ENCODE results near the gene TLR8. TPM values are rescaled to one million over a fixed set of nuclear protein-coding genes. Genes with fewer than 3 reads are reported as not detected.

TLR8 gene
- total RNA-seq, 1 donor from 2014 or later, result 0.25 TPM

DNA sequence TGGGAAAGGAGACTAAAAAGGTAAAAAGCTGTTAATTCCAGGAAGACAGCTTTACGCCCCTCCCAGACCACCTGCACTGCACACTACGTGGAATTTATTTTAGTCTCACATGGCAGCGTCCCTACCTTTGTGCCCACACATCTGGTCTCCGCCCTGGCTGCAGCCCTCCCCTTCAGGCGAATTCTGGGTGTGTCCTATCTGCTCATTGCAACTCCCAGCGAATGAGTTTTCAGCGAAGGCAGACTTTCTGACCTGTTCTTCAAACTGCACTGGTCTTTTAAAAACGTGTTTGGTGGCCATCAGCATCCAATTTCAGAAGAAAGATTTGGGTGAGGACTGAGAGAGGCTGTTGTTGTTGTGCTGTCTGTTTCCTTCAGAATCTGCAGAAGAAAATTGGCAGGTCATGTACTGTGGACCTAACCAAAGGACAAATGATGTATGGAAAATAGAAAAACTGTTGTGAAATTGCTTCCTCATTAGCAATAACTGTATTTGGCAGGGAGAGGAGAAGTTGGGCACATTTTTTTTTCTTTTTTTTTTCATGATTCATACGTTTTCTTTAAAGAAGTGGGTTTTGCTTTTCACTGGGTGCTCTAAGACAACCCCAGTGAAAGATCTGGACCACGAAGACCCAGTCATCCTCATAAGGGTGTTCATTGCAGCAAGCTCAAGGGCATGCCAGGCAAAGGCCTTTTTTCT lies 4.2 kb downstream of the TLR8 start:
- TF ChIP-seq POLR2A (IDR thresholded peaks at IDR 0.05), result no peak
- no peak for TF ChIP-seq POLR2AphosphoS5 (IDR thresholded peaks at IDR 0.05; ENCODE audit: insufficient read depth in 1 of 2, low read depth in 1 of 2)
- TF ChIP-seq CTCF (IDR thresholded peaks at IDR 0.05), result no peak
- no peak overlapping the region for H3K4me3 ChIP-seq
- no peak overlapping the region for H3K27ac ChIP-seq
- no peak for DNase-seq (ENCODE audit: extremely low spot score in 2 of 2)
- intact Hi-C loops (cut with DNase I), result no loop called here
- H3K4me1 ChIP-seq, result no peaks in the 10 kb centered on the region
- H3K27me3 ChIP-seq, result no peaks in the 10 kb centered on the region
- H3K36me3 ChIP-seq, result no peaks in the 10 kb centered on the region
- no peaks in the 10 kb centered on the region for H3K9me3 ChIP-seq

GRCh38 chrX:12911122-12911470 lies 4.7 kb downstream of the TLR8 start:
- Histone ChIP-seq H3K36me3 (no peaks in the 10 kb centered on the region), H3K9me3 (no peaks in the 10 kb centered on the region), H3K27me3 (no peaks in the 10 kb centered on the region), H3K4me1 (no peaks in the 10 kb centered on the region), H3K27ac (no peak overlapping the region), H3K4me3 (no peak overlapping the region)
- TF ChIP-seq CTCF (IDR thresholded peaks at IDR 0.05) (no peak), POLR2AphosphoS5 (IDR thresholded peaks at IDR 0.05; ENCODE audit: insufficient read depth in 1 of 2, low read depth in 1 of 2) (no peak)
- no peak for DNase-seq (ENCODE audit: extremely low spot score in 2 of 2)
- intact Hi-C loops (cut with DNase I), result no loop called here

- Histone ChIP-seq H3K36me3 (no peaks in the 10 kb centered on the region), H3K27me3 (no peaks in the 10 kb centered on the region), H3K4me3 (no peak overlapping the region), H3K9me3 (no peaks in the 10 kb centered on the region), H3K4me1 (no peaks in the 10 kb centered on the region), H3K27ac (no peak overlapping the region)
- intact Hi-C loops (cut with DNase I), result no loop called here
- no peak for DNase-seq (ENCODE audit: extremely low spot score in 2 of 2)
- no peak for TF ChIP-seq CTCF (IDR thresholded peaks at IDR 0.05)
- no peak for TF ChIP-seq POLR2AphosphoS5 (IDR thresholded peaks at IDR 0.05; ENCODE audit: insufficient read depth in 1 of 2, low read depth in 1 of 2)
- no peak for TF ChIP-seq POLR2A (IDR thresholded peaks at IDR 0.05)
Observed at GRCh38 chrX:12912791-12913482, 6.5 kb downstream of the TLR8 start.

DNA sequence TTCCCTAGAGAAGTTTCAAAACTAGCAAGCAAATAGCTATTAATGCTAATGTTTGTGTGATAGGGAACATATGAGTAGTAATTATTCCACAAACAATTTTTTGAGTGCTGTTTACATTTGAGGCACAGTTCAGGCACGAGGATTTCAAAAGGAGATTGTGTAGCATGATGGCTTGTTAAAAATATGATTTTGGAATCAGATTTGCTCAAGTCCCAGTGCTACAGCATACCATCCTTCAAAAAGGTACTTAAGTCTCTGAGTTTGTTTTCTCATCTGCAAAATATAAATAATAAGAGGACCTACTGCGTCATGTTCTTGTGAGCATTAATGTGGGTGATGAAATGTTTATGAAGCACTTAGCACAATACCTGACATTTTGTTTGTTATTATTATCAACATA lies 11.3 kb downstream of the TLR8 start:
- Histone ChIP-seq H3K4me3 (no peak overlapping the region), H3K4me1 (no peaks in the 10 kb centered on the region), H3K9me3 (no peaks in the 10 kb centered on the region), H3K27ac (no peak overlapping the region), H3K36me3 (no peaks in the 10 kb centered on the region), H3K27me3 (no peaks in the 10 kb centered on the region)
- intact Hi-C loops (cut with DNase I), result no loop called here
- TF ChIP-seq CTCF (IDR thresholded peaks at IDR 0.05) (no peak), POLR2A (IDR thresholded peaks at IDR 0.05) (no peak), POLR2AphosphoS5 (IDR thresholded peaks at IDR 0.05; ENCODE audit: insufficient read depth in 1 of 2, low read depth in 1 of 2) (no peak)
- no peak for DNase-seq (ENCODE audit: extremely low spot score in 2 of 2)

- Histone ChIP-seq H3K36me3 (no peaks in the 10 kb centered on the region), H3K27me3 (no peaks in the 10 kb centered on the region), H3K9me3 (no peaks in the 10 kb centered on the region), H3K27ac (no peak overlapping the region), H3K4me3 (no peak overlapping the region), H3K4me1 (no peaks in the 10 kb centered on the region)
- no peak for DNase-seq (ENCODE audit: extremely low spot score in 2 of 2)
- no peak for TF ChIP-seq POLR2A (IDR thresholded peaks at IDR 0.05)
- TF ChIP-seq POLR2AphosphoS5 (IDR thresholded peaks at IDR 0.05; ENCODE audit: insufficient read depth in 1 of 2, low read depth in 1 of 2), result no peak
- no peak for TF ChIP-seq CTCF (IDR thresholded peaks at IDR 0.05)
- intact Hi-C loops (cut with DNase I), result no loop called here
Observed at GRCh38 chrX:12919051-12919450, 12.6 kb downstream of the TLR8 start.
